ENCODE results near the gene TOP1.

TOP1 gene

GRCh38 chr20:40984496-40984895 is 44.1 kb upstream of the TOP1 start:
- H3K4me3 ChIP-seq (ENCODE audit: low read depth, low read length) = no peak overlapping the region
- no peak for DNase-seq (ENCODE audit: low read depth)
- TF ChIP-seq, protein P1, sequence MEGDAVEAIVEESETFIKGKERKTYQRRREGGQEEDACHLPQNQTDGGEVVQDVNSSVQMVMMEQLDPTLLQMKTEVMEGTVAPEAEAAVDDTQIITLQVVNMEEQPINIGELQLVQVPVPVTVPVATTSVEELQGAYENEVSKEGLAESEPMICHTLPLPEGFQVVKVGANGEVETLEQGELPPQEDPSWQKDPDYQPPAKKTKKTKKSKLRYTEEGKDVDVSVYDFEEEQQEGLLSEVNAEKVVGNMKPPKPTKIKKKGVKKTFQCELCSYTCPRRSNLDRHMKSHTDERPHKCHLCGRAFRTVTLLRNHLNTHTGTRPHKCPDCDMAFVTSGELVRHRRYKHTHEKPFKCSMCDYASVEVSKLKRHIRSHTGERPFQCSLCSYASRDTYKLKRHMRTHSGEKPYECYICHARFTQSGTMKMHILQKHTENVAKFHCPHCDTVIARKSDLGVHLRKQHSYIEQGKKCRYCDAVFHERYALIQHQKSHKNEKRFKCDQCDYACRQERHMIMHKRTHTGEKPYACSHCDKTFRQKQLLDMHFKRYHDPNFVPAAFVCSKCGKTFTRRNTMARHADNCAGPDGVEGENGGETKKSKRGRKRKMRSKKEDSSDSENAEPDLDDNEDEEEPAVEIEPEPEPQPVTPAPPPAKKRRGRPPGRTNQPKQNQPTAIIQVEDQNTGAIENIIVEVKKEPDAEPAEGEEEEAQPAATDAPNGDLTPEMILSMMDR (IDR thresholded peaks at IDR 0.05; ENCODE audit: insufficient read depth, low read depth, low read length, missing control alignments) = no peak

- TF ChIP-seq, protein P1 (IDR thresholded peaks at IDR 0.05; ENCODE audit: insufficient read depth, low read depth, low read length, missing control alignments) = no peak
- DNase-seq (ENCODE audit: low read depth) = peak; percentile 67
These were observed 41.8 kb upstream of the TOP1 start for GRCh38 chr20:40986774-40987173.

GRCh38 chr20:40990542-40991120 is 38.0 kb upstream of the TOP1 start:
- peak overlapping the region; percentile 24 for H3K4me3 ChIP-seq (ENCODE audit: low read depth, low read length)

More at GRCh38 chr20:40986774-40987173, 41.8 kb upstream of the TOP1 start:
- H3K4me3 ChIP-seq (ENCODE audit: low read depth, low read length) = no peak overlapping the region

DNA sequence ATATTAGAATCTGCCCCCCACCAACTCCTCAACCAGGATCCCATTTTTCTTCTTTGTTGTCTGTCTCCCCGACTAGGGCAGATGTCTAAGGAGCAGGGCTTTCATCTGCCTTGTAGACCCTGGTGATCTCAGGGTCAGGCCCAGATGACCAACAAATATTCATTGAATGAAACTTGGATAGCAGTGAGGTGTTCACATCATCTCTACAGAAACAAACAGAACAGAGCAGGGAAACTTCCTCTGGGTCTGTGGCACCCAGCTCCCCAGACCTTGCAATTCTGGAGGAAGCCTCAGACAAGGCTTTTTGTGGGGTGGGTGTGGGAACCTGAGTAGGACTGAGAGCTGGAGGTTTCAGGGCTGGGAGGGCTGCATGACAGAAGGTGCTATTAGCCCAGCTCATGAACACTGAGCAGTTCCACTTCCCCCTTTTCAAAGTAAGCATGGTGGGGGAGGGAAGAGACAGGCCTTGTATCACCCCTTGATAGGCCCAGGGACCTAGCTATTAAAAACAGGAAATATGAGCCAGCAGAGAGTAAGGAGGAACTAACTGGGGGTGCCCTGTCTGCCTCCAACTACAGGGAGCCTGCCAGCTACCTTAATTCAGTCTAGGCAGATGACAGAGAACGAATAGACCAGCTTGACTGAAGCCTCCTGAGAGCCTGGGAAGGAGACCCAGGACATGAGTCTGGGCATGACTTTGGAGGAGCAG is 37.3 kb upstream of the TOP1 start:
- H3K4me3 ChIP-seq (ENCODE audit: low read depth, low read length) = peak overlapping the region; percentile 24
- DNase-seq (ENCODE audit: low read depth) = peak; percentile 98
- TF ChIP-seq, protein P1 (IDR thresholded peaks at IDR 0.05; ENCODE audit: insufficient read depth, low read depth, low read length, missing control alignments) = no peak

More at GRCh38 chr20:40990542-40991120, 38.0 kb upstream of the TOP1 start:
- peak; percentile 91 for DNase-seq (ENCODE audit: low read depth)
- TF ChIP-seq, protein P1 (IDR thresholded peaks at IDR 0.05; ENCODE audit: insufficient read depth, low read depth, low read length, missing control alignments) = peak; percentile 85

GRCh38 chr20:40992349-40993113 is 36.1 kb upstream of the TOP1 start:
- H3K4me3 ChIP-seq (ENCODE audit: low read depth, low read length) = no peak overlapping the region
- TF ChIP-seq, protein P1 (IDR thresholded peaks at IDR 0.05; ENCODE audit: insufficient read depth, low read depth, low read length, missing control alignments) = no peak
- DNase-seq (ENCODE audit: low read depth) = no peak

DNA sequence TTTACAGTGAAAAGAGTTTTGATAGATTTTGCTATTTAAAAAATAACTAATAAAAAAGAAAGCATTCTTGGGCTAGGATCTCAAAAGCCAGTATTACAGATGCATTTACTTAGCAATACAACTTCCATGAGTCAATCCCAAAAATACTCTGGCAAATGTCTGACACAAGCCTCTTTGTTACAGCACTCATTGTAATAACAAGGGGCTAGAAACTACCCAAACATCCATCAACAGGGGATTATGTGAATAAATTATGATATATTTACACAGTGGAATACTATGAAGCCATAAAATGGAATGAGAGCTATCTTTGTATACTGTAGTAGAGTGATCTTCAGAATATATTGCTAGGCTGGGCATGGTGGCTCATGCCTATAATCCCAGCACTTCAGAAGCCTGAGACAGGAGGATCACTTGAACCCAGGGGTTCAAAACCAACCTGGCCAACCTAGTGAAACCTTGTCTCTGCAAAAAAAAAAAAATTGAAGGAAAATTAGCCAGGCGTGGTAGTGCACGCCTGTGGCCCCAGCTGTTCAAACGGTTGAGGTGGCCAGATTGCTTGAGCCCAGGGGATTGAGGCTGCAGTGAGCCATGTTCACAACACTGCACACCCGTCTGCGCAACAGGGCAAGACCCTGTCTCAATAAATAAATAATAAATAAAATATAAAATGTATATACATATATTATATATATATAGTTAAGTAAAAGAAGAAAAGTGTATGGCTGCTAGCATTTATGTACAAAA is 34.7 kb upstream of the TOP1 start:
- DNase-seq (ENCODE audit: low read depth) = no peak
- TF ChIP-seq, protein P1 (IDR thresholded peaks at IDR 0.05; ENCODE audit: insufficient read depth, low read depth, low read length, missing control alignments) = no peak
- H3K4me3 ChIP-seq (ENCODE audit: low read depth, low read length) = no peak overlapping the region

All from GM12865 (cell line).